ENCODE results near the gene PITPNB.

- TF ChIP-seq BACH2 (CRISPR knock-in tag; IDR thresholded peaks at IDR 0.05; ENCODE audit: borderline replicate concordance) (no peak), TCF4 (CRISPR knock-in tag; IDR thresholded peaks at IDR 0.05; ENCODE audit: borderline replicate concordance) (no peak), RARB (CRISPR knock-in tag; IDR thresholded peaks at IDR 0.05) (no peak), ARNTL (CRISPR knock-in tag; IDR thresholded peaks at IDR 0.05; ENCODE audit: borderline replicate concordance, low read depth) (no peak), CREB5 (CRISPR knock-in tag; IDR thresholded peaks at IDR 0.05; ENCODE audit: low read depth) (no peak), POU6F1 (CRISPR knock-in tag; IDR thresholded peaks at IDR 0.05; ENCODE audit: borderline replicate concordance, low read depth) (no peak), ZNF70 (CRISPR knock-in tag; IDR thresholded peaks at IDR 0.05) (no peak), ESRRG (CRISPR knock-in tag; IDR thresholded peaks at IDR 0.05) (no peak), ZC3H10 (CRISPR knock-in tag; IDR thresholded peaks at IDR 0.05) (no peak), PATZ1 (CRISPR knock-in tag; IDR thresholded peaks at IDR 0.05; ENCODE audit: borderline replicate concordance) (no peak), ISL1 (CRISPR knock-in tag; IDR thresholded peaks at IDR 0.05) (no peak)
These were observed 72.1 kb downstream of the PITPNB start for GRCh38 chr22:27846910-27847309.
